IPS-11a (cell line): ENCODE measurements around the gene PDGFRB.

Experiments
- H3K4me3 ChIP-seq: one replicate; pipeline ENCODE4 v1.5.1; 2013; ENCODE audit warnings: low read depth, low read length, control low read depth

PDGFRB gene

GRCh38 chr5:150070821-150071220, 84.8 kb downstream of the PDGFRB start:
- no peak overlapping the region for H3K4me3 ChIP-seq

GRCh38 chr5:150069672-150070627, 85.7 kb downstream of the PDGFRB start:
- no peak overlapping the region for H3K4me3 ChIP-seq

- H3K4me3 ChIP-seq, result no peak overlapping the region
Observed at GRCh38 chr5:150068961-150069645, 86.5 kb downstream of the PDGFRB start.

GRCh38 chr5:150068472-150068871, 87.2 kb downstream of the PDGFRB start:
- no peak overlapping the region for H3K4me3 ChIP-seq

GRCh38 chr5:150068071-150068470, 87.6 kb downstream of the PDGFRB start:
- no peak overlapping the region for H3K4me3 ChIP-seq

- no peak overlapping the region for H3K4me3 ChIP-seq
Observed at GRCh38 chr5:150067405-150067960, 88.2 kb downstream of the PDGFRB start.

- no peak overlapping the region for H3K4me3 ChIP-seq
Observed at GRCh38 chr5:150066901-150067396, 88.7 kb downstream of the PDGFRB start.

- H3K4me3 ChIP-seq, result no peak overlapping the region
Observed at GRCh38 chr5:150066436-150066835, 89.2 kb downstream of the PDGFRB start.

GRCh38 chr5:150065886-150066285, 89.8 kb downstream of the PDGFRB start:
- no peak overlapping the region for H3K4me3 ChIP-seq

- no peak overlapping the region for H3K4me3 ChIP-seq
Observed at GRCh38 chr5:150065346-150065745, 90.3 kb downstream of the PDGFRB start.

- no peak overlapping the region for H3K4me3 ChIP-seq
Observed at GRCh38 chr5:150064681-150065220, 90.9 kb downstream of the PDGFRB start.
